GM23338 (cell line): Measurements from ENCODE around the gene IZUMO2. TPM values are rescaled to one million over a fixed set of nuclear protein-coding genes. Genes with fewer than 3 reads are reported as not detected.

Experiments used
- ATAC-seq: fragments of 200-7000 bp; cut with Tn5 transposase; 3 replicates; pipeline ENCODE4 v1.9.1; 2020
- DNase-seq: peaks from one replicate; pipeline ENCODE4 v3.0.0-alpha.2; 2015; ENCODE audit warnings: low spot score
- H2AFZ ChIP-seq: fragments of 200-600 bp; sonication (generic); 2 replicates; pipeline ENCODE4 v1.8.0; 2016; ENCODE audit warnings: antibody characterized with exemption, mild to moderate bottlenecking, moderate library complexity
- H3F3A ChIP-seq: fragments of 200-600 bp; sonication (generic); replicated peaks from 2 replicates; pipeline ENCODE4 v1.8.0; 2017; ENCODE audit warnings: antibody characterized with exemption, mixed run types, low read depth
- H3K27ac ChIP-seq: fragments of 200-600 bp; sonication (generic); 2 replicates; pipeline ENCODE4 v1.6.1; 2016; ENCODE audit warnings: low read depth
- H3K27me3 ChIP-seq: fragments of 200-600 bp; sonication (generic); 2 replicates; pipeline ENCODE4 v1.8.0; 2016; ENCODE audit warnings: mild to moderate bottlenecking, mixed run types, moderate library complexity; ENCODE audit not compliant: insufficient read depth
- H3K36me3 ChIP-seq: fragments of 200-600 bp; sonication (generic); 2 replicates; pipeline ENCODE4 v1.8.0; 2016; ENCODE audit warnings: mild to moderate bottlenecking; ENCODE audit not compliant: insufficient read depth
- H3K4me1 ChIP-seq: fragments of 200-600 bp; sonication (generic); 2 replicates; pipeline ENCODE4 v1.8.0; 2016; ENCODE audit warnings: mild to moderate bottlenecking, moderate library complexity; ENCODE audit not compliant: insufficient read depth
- H3K4me2 ChIP-seq: fragments of 200-600 bp; sonication (generic); 2 replicates; pipeline ENCODE4 v1.7.1; 2017; ENCODE audit warnings: mixed run types
- H3K4me3 ChIP-seq: fragments of 200-600 bp; sonication (generic); 2 replicates; pipeline ENCODE4 v1.6.1; 2016; ENCODE audit warnings: mixed run types
- H3K79me2 ChIP-seq: fragments of 200-600 bp; sonication (generic); replicated peaks from 2 replicates; pipeline ENCODE4 v1.8.0; 2017; ENCODE audit warnings: mild to moderate bottlenecking; ENCODE audit not compliant: insufficient read depth
- H3K9me2 ChIP-seq: fragments of 200-600 bp; sonication (generic); 2 replicates; pipeline ENCODE4 v1.8.0; 2017; ENCODE audit not compliant: insufficient read depth
- H4K20me1 ChIP-seq: fragments of 200-600 bp; sonication (generic); replicated peaks from 2 replicates; pipeline ENCODE4 v1.8.0; 2017; ENCODE audit warnings: mild to moderate bottlenecking; ENCODE audit not compliant: insufficient read depth
- H3K27ac Mint-ChIP-seq: 2 replicates; pipeline ENCODE4 v1.8.0; 2020; ENCODE audit warnings: inconsistent platforms, mild to moderate bottlenecking, moderate library complexity, mixed read lengths
- H3K27me3 Mint-ChIP-seq: 3 replicates; pipeline ENCODE4 v1.8.0; 2022; ENCODE audit warnings: low read depth, mild to moderate bottlenecking, moderate library complexity, mixed read lengths, inconsistent platforms; ENCODE audit not compliant: insufficient read depth, poor library complexity
- H3K36me3 Mint-ChIP-seq: 3 replicates; pipeline ENCODE4 v1.8.0; 2021; ENCODE audit warnings: low read depth, mild to moderate bottlenecking, inconsistent platforms, moderate library complexity, mixed read lengths
- H3K4me1 Mint-ChIP-seq: 3 replicates; pipeline ENCODE4 v1.8.0; 2020; ENCODE audit warnings: mild to moderate bottlenecking, inconsistent platforms, mixed read lengths
- H3K4me3 Mint-ChIP-seq: 3 replicates; pipeline ENCODE4 v1.8.0; 2021; ENCODE audit warnings: moderate library complexity, mild to moderate bottlenecking, inconsistent platforms, mixed read lengths
- H3K9me3 Mint-ChIP-seq: 3 replicates; pipeline ENCODE4 v1.8.0; 2020; ENCODE audit warnings: moderate library complexity, mild to moderate bottlenecking, inconsistent platforms, mixed read lengths
- CREB1 ChIP-seq: fragments of 250-450 bp; sonication (Bioruptor Pico); IDR thresholded peaks from 2 replicates; pipeline ENCODE4 v1.5.0; 2020; ENCODE audit warnings: low read depth, mild to moderate bottlenecking, moderate library complexity
- ETS1 ChIP-seq: IDR thresholded peaks from 2 replicates; pipeline ENCODE4 v1.6.1; 2016; ENCODE audit warnings: antibody characterized with exemption
- EZH2 ChIP-seq: fragments of 200-600 bp; sonication (generic); IDR thresholded peaks from one replicate; pipeline ENCODE4 v1.8.0; 2017; ENCODE audit warnings: antibody characterized with exemption, mild to moderate bottlenecking, low read depth; ENCODE audit not compliant: unreplicated experiment
- JUNB ChIP-seq: IDR thresholded peaks from one replicate; pipeline ENCODE4 v1.6.1; 2016; ENCODE audit warnings: antibody characterized with exemption; ENCODE audit not compliant: unreplicated experiment
- NANOG ChIP-seq: IDR thresholded peaks from 2 replicates; pipeline ENCODE4 v1.6.1; 2016; ENCODE audit warnings: antibody characterized with exemption, borderline replicate concordance
- POLR2AphosphoS5 ChIP-seq: IDR thresholded peaks from 2 replicates; pipeline ENCODE4 v1.6.1; 2016; ENCODE audit warnings: antibody characterized with exemption, low read depth
- STAT1 ChIP-seq: IDR thresholded peaks from one replicate; pipeline ENCODE4 v1.6.1; 2016; ENCODE audit warnings: antibody characterized with exemption; ENCODE audit not compliant: unreplicated experiment
- ZNF331 ChIP-seq: fragments of 250-450 bp; sonication (Bioruptor Pico); IDR thresholded peaks from 2 replicates; pipeline ENCODE4 v1.5.0; 2020; ENCODE audit warnings: low read depth, mild to moderate bottlenecking, moderate library complexity
- ZNF462 ChIP-seq: fragments of 250-450 bp; sonication (Bioruptor Pico); IDR thresholded peaks from 2 replicates; pipeline ENCODE4 v1.5.0; 2020; ENCODE audit warnings: mild to moderate bottlenecking, moderate library complexity
- polyA plus RNA-seq: library from polyadenylated mRNA; unstranded; fragments of >200 nt; fragmentation: Nextera tagmentation; extraction: Ambion mirVana; gene quantifications from 2 replicates; pipeline ENCODE4 v1.2.1, GENCODE V29; 2016
- total RNA-seq: library from RNA; depleted of rRNA; stranded (reverse); fragments of >200 nt; shearing (Covaris generic); gene quantifications from 2 replicates; pipeline ENCODE4 v1.2.3, GENCODE V29; 2014
- TF ChIP-seq, protein P1 (sequence below): IDR thresholded peaks from one replicate; pipeline ENCODE4 v1.6.1; 2018; ENCODE audit warnings: antibody characterized with exemption; ENCODE audit not compliant: unreplicated experiment

Gene IZUMO2
- total and polyA plus RNA-seq, 2 experiments from 2014 or later = 3.1 to 5.0 TPM

- peak overlapping the region; percentile 66; the same call in 1 of the 2 replicates for H2AFZ ChIP-seq
- H4K20me1 ChIP-seq = no peaks in the 10 kb centered on the region
- H3K27me3 ChIP-seq = no peaks in the 10 kb centered on the region
- peaks cover 95% of the 10 kb centered on the region for H3K9me3 Mint-ChIP-seq
- ATAC-seq (no peak), DNase-seq (no peak)
- H3K4me3 Mint-ChIP-seq = no peak overlapping the region
- no peaks in the 10 kb centered on the region for H3K79me2 ChIP-seq
- H3K27me3 Mint-ChIP-seq = no peaks in the 10 kb centered on the region
- no peaks in the 10 kb centered on the region for H3F3A ChIP-seq
- no peak overlapping the region for H3K27ac ChIP-seq
- TF ChIP-seq ETS1 (no peak), STAT1 (no peak), POLR2AphosphoS5 (no peak), JUNB (no peak)
- H3K36me3 ChIP-seq = no peaks in the 10 kb centered on the region
- H3K9me2 ChIP-seq = no peaks in the 10 kb centered on the region
- H3K4me2 ChIP-seq = no peak overlapping the region
- H3K36me3 Mint-ChIP-seq = peaks cover 38% of the 10 kb centered on the region
- no peaks in the 10 kb centered on the region for H3K4me1 ChIP-seq
- H3K4me3 ChIP-seq = no peak overlapping the region
- no peaks in the 10 kb centered on the region for H3K4me1 Mint-ChIP-seq
- no peak overlapping the region for H3K27ac Mint-ChIP-seq
These were observed 15.9 kb upstream of the IZUMO2 start for GRCh38 chr19:50178859-50179537.

DNA sequence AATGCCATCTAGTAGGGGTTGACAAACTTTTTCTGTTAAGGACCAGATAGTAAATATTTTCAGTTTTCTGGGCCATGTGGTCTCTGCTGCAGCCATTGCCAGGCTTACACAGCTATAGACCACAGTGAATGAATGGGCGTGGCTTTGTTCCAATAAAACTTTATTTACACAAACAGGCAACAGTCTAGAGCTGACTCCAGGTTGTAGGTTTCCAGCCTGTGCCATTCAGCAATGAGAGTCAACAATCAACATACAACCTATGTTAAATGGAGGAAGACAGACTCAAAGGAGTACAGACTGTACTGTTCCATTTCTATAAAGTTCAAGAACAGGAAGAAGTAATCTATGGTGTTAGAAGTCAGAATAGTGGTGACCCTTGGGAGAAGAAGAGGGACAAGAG lies 15.2 kb upstream of the IZUMO2 start:
- H3K79me2 ChIP-seq = no peaks in the 10 kb centered on the region
- Mint-ChIP-seq H3K36me3 (peaks cover 36% of the 10 kb centered on the region), H3K27ac (no peak overlapping the region), H3K27me3 (no peaks in the 10 kb centered on the region), H3K4me1 (no peaks in the 10 kb centered on the region), H3K9me3 (peaks cover 93% of the 10 kb centered on the region), H3K4me3 (no peak overlapping the region)
- no peaks in the 10 kb centered on the region for H3K9me2 ChIP-seq
- H3K27me3 ChIP-seq = no peaks in the 10 kb centered on the region
- no peak overlapping the region for H3K4me3 ChIP-seq
- no peak overlapping the region for H3K4me2 ChIP-seq
- H2AFZ ChIP-seq = no peak overlapping the region
- H3F3A ChIP-seq = no peaks in the 10 kb centered on the region
- H3K4me1 ChIP-seq = no peaks in the 10 kb centered on the region
- ATAC-seq = no peak
- no peaks in the 10 kb centered on the region for H3K36me3 ChIP-seq
- no peak for DNase-seq
- H3K27ac ChIP-seq = no peak overlapping the region
- H4K20me1 ChIP-seq = no peaks in the 10 kb centered on the region
- no peak for TF ChIP-seq JUNB
- TF ChIP-seq, protein P1, sequence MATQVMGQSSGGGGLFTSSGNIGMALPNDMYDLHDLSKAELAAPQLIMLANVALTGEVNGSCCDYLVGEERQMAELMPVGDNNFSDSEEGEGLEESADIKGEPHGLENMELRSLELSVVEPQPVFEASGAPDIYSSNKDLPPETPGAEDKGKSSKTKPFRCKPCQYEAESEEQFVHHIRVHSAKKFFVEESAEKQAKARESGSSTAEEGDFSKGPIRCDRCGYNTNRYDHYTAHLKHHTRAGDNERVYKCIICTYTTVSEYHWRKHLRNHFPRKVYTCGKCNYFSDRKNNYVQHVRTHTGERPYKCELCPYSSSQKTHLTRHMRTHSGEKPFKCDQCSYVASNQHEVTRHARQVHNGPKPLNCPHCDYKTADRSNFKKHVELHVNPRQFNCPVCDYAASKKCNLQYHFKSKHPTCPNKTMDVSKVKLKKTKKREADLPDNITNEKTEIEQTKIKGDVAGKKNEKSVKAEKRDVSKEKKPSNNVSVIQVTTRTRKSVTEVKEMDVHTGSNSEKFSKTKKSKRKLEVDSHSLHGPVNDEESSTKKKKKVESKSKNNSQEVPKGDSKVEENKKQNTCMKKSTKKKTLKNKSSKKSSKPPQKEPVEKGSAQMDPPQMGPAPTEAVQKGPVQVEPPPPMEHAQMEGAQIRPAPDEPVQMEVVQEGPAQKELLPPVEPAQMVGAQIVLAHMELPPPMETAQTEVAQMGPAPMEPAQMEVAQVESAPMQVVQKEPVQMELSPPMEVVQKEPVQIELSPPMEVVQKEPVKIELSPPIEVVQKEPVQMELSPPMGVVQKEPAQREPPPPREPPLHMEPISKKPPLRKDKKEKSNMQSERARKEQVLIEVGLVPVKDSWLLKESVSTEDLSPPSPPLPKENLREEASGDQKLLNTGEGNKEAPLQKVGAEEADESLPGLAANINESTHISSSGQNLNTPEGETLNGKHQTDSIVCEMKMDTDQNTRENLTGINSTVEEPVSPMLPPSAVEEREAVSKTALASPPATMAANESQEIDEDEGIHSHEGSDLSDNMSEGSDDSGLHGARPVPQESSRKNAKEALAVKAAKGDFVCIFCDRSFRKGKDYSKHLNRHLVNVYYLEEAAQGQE = no peak
- no peak for TF ChIP-seq CREB1 (CRISPR knock-in tag)
- TF ChIP-seq ZNF462 = no peak
- TF ChIP-seq STAT1 = no peak
- no peak for TF ChIP-seq ZNF331 (CRISPR knock-in tag)
- no peak for TF ChIP-seq EZH2
- no peak for TF ChIP-seq NANOG
